Dendritic cell treated with granulocyte-macrophage colony-stimulating factor and Interleukin-4, amounts not matched to agents 40 ng/mL and 50 ng/mL, for 4 days (primary cell): ENCODE measurements around the gene NALCN.

ENCODE experiments used
- H3K27ac Mint-ChIP-seq: one replicate; pipeline ENCODE4 v1.8.0; 2022; ENCODE audit warnings: mild to moderate bottlenecking, mixed read lengths
- H3K27me3 Mint-ChIP-seq: one replicate; pipeline ENCODE4 v1.8.0; 2022; ENCODE audit warnings: mild to moderate bottlenecking, mixed read lengths
- H3K36me3 Mint-ChIP-seq: one replicate; pipeline ENCODE4 v1.8.0; 2022; ENCODE audit warnings: low read depth, mixed read lengths
- H3K4me1 Mint-ChIP-seq: one replicate; pipeline ENCODE4 v1.8.0; 2022; ENCODE audit warnings: low read depth, mixed read lengths
- H3K4me3 Mint-ChIP-seq: one replicate; pipeline ENCODE4 v1.8.0; 2022; ENCODE audit warnings: mild to moderate bottlenecking, moderate library complexity, mixed read lengths
- H3K9me3 Mint-ChIP-seq: one replicate; pipeline ENCODE4 v1.8.0; 2022; ENCODE audit warnings: mixed read lengths
- intact Hi-C: fragments of 100-400 bp; cut with micrococcal nuclease; formaldehyde crosslinking; loops from one replicate; pipeline ENCODE4 v1.15.0; 2022

NALCN gene

GRCh38 chr13:101429733-101430132 is 13.4 kb upstream of the NALCN start:
- Mint-ChIP-seq H3K4me3 (no peak overlapping the region), H3K27me3 (no peaks in the 10 kb centered on the region), H3K36me3 (no peaks in the 10 kb centered on the region), H3K27ac (no peak overlapping the region), H3K9me3 (peaks cover 8% of the 10 kb centered on the region), H3K4me1 (no peaks in the 10 kb centered on the region)
- intact Hi-C loops: no loop called here

DNA sequence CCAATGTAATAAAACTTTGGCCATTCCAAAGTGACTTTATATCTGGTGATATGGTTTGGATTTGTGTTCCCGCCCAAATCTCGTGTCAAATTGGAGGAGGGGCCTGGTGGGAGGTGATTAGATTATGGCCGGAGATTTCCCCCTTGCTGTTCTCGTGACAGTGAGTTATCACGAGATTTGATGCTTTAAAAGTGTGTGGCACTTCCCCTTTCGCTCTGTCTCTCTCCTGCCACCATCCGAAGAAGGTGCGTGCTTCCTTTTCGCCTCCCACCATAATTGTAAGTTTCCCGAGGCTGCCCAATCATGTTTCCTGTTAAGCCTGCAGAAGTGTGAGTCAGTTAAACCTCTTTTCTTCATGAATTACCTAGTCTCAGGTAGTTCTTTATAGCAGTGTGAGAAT is 9.3 kb upstream of the NALCN start:
- Mint-ChIP-seq H3K4me3 (no peak overlapping the region), H3K36me3 (no peaks in the 10 kb centered on the region)

GRCh38 chr13:101425156-101425471 is 8.8 kb upstream of the NALCN start:
- Mint-ChIP-seq H3K36me3 (no peaks in the 10 kb centered on the region), H3K9me3 (no peaks in the 10 kb centered on the region), H3K27ac (no peak overlapping the region), H3K27me3 (no peaks in the 10 kb centered on the region), H3K4me1 (no peaks in the 10 kb centered on the region), H3K4me3 (no peak overlapping the region)
- intact Hi-C loops: no loop called here

More for the DNA sequence above, 9.3 kb upstream of the NALCN start:
- Mint-ChIP-seq H3K4me1 (no peaks in the 10 kb centered on the region), H3K9me3 (no peaks in the 10 kb centered on the region), H3K27ac (no peak overlapping the region), H3K27me3 (no peaks in the 10 kb centered on the region)
- intact Hi-C loops: no loop called here

GRCh38 chr13:101424381-101425155 is 8.3 kb upstream of the NALCN start:
- Mint-ChIP-seq H3K4me3 (no peak overlapping the region), H3K36me3 (no peaks in the 10 kb centered on the region), H3K27me3 (no peaks in the 10 kb centered on the region), H3K4me1 (no peaks in the 10 kb centered on the region), H3K27ac (no peak overlapping the region), H3K9me3 (no peaks in the 10 kb centered on the region)
- intact Hi-C loops: no loop called here

GRCh38 chr13:101423872-101424271 is 7.6 kb upstream of the NALCN start:
- no peak overlapping the region for H3K4me3 Mint-ChIP-seq
- H3K27me3 Mint-ChIP-seq: peaks cover under 1% of the 10 kb centered on the region
- H3K9me3 Mint-ChIP-seq: no peaks in the 10 kb centered on the region
- H3K36me3 Mint-ChIP-seq: no peaks in the 10 kb centered on the region
- no peaks in the 10 kb centered on the region for H3K4me1 Mint-ChIP-seq
- H3K27ac Mint-ChIP-seq: no peak overlapping the region
- intact Hi-C loops: no loop called here

DNA sequence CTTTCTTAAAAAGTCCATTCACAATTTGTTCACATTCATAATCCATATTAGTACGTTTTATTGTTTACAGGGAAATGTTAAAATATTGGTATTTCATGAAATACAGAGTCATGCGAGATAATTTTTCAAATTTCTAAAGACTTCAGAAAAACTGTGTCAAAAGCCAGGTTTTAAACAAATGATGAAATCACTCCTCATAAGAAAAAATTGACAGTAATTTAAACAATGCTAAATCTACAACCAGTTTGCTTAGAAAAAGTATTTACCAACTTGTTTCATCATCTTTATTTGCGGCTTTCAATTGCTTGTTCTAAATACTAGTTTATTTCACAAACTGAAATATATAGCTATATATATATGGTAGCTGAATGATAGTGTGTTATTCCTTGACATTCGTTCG is 1.2 kb upstream of the NALCN start:
- H3K4me3 Mint-ChIP-seq: no peak overlapping the region
- H3K4me1 Mint-ChIP-seq: no peaks in the 10 kb centered on the region
- peaks cover 32% of the 10 kb centered on the region for H3K27me3 Mint-ChIP-seq
- intact Hi-C loops: no loop called here
- H3K36me3 Mint-ChIP-seq: no peaks in the 10 kb centered on the region
- no peaks in the 10 kb centered on the region for H3K9me3 Mint-ChIP-seq
- H3K27ac Mint-ChIP-seq: no peak overlapping the region

DNA sequence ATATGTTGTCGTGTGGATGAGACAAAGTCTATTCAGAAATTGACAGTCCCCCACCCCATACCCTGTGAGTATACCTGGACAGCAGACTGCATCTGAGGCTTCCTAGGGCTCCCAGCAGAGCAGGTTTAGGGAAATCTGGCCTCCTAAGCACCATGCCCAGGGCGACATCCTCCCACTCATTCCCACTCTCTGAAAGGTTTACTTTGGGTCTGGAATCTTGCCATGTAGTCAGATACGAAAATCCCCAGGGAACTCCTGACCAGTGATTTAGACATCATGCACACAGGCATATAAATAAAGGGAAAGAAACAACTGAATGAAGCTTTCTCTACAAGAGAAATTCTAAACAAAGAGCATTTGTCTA is 717 bp upstream of the NALCN start:
- Mint-ChIP-seq H3K4me3 (no peak overlapping the region), H3K27ac (no peak overlapping the region), H3K4me1 (no peaks in the 10 kb centered on the region), H3K27me3 (peaks cover 32% of the 10 kb centered on the region), H3K9me3 (no peaks in the 10 kb centered on the region), H3K36me3 (no peaks in the 10 kb centered on the region)
- intact Hi-C loops: no loop called here

GRCh38 chr13:101415358-101416174 is 742 bp downstream of the NALCN start:
- Mint-ChIP-seq H3K9me3 (no peaks in the 10 kb centered on the region), H3K27me3 (peaks cover 32% of the 10 kb centered on the region), H3K4me1 (no peaks in the 10 kb centered on the region), H3K4me3 (no peak overlapping the region), H3K36me3 (no peaks in the 10 kb centered on the region), H3K27ac (no peak overlapping the region)
- intact Hi-C loops: no loop called here

GRCh38 chr13:101412076-101412475 is 4.2 kb downstream of the NALCN start:
- Mint-ChIP-seq H3K4me3 (no peak overlapping the region), H3K9me3 (no peaks in the 10 kb centered on the region), H3K36me3 (no peaks in the 10 kb centered on the region), H3K27ac (no peak overlapping the region), H3K4me1 (no peaks in the 10 kb centered on the region), H3K27me3 (peaks cover 23% of the 10 kb centered on the region)
- intact Hi-C loops: no loop called here

GRCh38 chr13:101408992-101409656 is 7.2 kb downstream of the NALCN start:
- intact Hi-C loops: no loop called here
- Mint-ChIP-seq H3K9me3 (no peaks in the 10 kb centered on the region), H3K27ac (no peak overlapping the region), H3K36me3 (no peaks in the 10 kb centered on the region), H3K4me1 (no peaks in the 10 kb centered on the region), H3K4me3 (no peak overlapping the region), H3K27me3 (peaks cover 2% of the 10 kb centered on the region)

DNA sequence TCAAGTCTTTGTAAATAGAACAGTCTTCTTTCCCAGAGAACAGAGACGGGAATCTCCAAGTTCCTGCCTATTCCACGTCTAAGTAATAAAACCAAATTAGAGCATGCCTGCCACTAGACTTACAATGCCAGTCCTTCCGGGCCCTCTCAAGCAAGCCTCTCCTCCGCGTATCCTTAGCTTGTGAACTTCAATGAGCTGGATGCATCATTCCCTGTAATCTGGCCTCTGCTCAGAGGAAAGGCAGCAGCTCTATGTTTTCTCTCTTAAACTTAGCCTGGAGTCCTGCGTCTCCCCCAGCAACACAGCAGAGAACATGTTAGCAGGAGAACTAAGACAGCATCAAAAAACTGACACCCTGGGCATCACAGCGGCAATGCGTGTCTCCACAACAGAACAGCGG is 8.2 kb downstream of the NALCN start:
- intact Hi-C loops: no loop called here
- Mint-ChIP-seq H3K27me3 (no peaks in the 10 kb centered on the region), H3K36me3 (no peaks in the 10 kb centered on the region), H3K9me3 (no peaks in the 10 kb centered on the region), H3K4me1 (no peaks in the 10 kb centered on the region), H3K4me3 (no peak overlapping the region), H3K27ac (no peak overlapping the region)

DNA sequence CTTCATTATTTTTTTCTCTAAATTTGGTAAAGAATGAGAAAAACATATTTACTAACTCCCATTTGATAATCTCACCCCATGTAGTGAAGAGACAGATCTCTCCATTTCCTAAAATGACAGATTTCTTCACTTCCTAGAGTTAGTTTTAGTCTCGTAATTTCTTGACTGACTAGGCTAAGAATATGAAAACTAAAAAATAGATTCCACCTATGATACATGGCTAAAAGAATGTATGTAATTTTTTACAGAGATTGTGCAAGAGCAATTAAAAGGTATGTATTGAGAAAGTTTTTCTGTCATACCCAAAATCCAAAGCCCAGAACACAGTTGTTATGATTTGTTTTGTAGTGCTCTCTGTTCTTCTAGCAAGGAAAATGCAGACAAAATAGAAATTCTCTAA is 9.5 kb downstream of the NALCN start:
- Mint-ChIP-seq H3K9me3 (no peaks in the 10 kb centered on the region), H3K27me3 (no peaks in the 10 kb centered on the region), H3K4me1 (no peaks in the 10 kb centered on the region), H3K36me3 (no peaks in the 10 kb centered on the region), H3K27ac (no peak overlapping the region), H3K4me3 (no peak overlapping the region)
- intact Hi-C loops: no loop called here

DNA sequence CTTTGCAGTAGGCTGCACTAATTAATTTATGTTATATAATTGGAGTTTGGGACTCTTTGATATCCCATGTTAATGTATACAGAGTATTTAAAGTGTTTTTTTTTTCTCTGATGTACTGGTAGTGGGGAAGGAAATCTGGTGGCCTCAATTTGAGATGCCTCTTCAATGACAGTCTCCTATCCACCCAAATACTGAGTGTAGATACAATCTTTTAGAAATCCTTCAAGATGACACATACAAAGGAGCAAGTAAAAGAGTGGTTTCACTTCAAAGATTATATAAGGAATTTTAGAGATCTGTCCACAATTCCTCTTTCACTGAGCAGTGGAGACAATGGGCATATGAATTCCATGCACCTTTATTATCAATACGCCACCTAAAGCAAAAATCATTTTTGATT is 15.1 kb downstream of the NALCN start:
- Mint-ChIP-seq H3K4me1 (no peaks in the 10 kb centered on the region), H3K4me3 (no peak overlapping the region), H3K36me3 (no peaks in the 10 kb centered on the region), H3K27me3 (no peaks in the 10 kb centered on the region), H3K9me3 (no peaks in the 10 kb centered on the region), H3K27ac (no peak overlapping the region)
- intact Hi-C loops: no loop called here

- H3K9me3 Mint-ChIP-seq: no peaks in the 10 kb centered on the region
- no peaks in the 10 kb centered on the region for H3K27me3 Mint-ChIP-seq
- no peaks in the 10 kb centered on the region for H3K4me1 Mint-ChIP-seq
- H3K27ac Mint-ChIP-seq: no peak overlapping the region
- H3K4me3 Mint-ChIP-seq: no peak overlapping the region
- intact Hi-C loops: no loop called here
- no peaks in the 10 kb centered on the region for H3K36me3 Mint-ChIP-seq
Measured at GRCh38 chr13:101399365-101399764, 16.9 kb downstream of the NALCN start.
